ENCODE results near the gene C1QTNF7. TPM values are rescaled to one million over a fixed set of nuclear protein-coding genes. Genes with fewer than 3 reads are reported as not detected.

The C1QTNF7 gene
- total RNA-seq, 1 donor from 2014 or later, result 0.52 TPM

GRCh38 chr4:15414551-15415091 lies 13.2 kb upstream of the C1QTNF7 start:
- no peak for ATAC-seq

- peak; percentile 26 for ATAC-seq
These were observed 11.2 kb upstream of the C1QTNF7 start for GRCh38 chr4:15416357-15417232.

GRCh38 chr4:15417233-15417660 lies 10.6 kb upstream of the C1QTNF7 start:
- ATAC-seq, result no peak

DNA sequence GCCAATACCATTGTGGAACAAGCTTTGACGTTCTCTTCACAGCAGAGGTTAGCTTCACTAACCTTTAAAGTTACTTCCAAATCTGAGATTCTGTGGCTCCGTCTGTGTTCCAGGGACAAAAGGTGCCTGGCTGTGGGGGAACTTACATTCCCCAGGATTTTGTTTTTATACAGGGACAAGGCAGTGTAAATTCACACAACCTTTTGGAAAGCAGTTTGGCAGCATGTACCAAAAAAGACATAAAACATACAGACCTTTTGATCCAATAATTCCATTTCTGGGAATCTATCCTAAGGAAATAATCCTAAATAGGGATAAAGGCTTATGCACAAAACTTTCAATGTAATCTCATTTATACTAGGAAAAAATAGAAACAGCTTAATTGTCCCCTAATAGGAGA lies 8.9 kb upstream of the C1QTNF7 start:
- no peak for ATAC-seq

DNA sequence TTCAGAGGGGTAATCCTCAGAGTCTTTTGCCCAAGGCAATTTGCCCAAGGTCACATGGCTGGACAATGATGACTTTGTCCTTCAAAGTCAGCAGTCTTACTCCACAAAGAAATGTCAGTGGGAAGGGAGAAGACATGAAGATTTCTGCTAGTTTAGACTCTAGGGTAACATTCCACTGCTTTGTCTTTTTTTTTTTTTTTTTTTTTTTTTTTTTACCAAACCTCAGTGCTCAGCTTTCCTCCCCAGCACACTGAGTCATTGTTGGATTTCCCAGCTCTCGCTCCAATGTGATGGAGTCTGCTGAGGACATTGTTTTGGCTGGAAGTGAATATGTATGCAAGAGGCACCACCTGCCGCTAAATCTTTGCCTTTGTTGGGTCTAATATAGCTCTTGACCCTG lies 7.2 kb upstream of the C1QTNF7 start:
- no peak for ATAC-seq

DNA sequence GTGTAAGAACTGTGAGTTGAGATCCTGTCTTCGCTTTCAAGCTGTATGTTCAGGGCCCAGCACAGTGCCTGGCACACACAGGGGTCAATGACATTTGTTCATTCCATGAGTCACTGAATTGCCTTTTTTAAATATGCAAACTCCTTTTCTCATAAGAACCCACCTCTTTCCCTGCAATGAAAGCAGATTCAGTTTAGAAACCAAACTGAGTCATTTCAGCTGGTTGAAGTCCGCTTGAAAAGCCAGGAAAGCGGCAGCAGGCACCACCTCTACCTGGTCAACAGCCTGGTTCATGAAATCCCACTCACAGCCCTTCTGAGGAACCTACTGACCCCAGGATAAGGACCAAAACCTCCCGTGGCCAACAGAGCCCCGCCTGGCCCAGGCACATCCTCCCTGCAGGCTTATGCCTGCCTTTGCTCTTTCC lies 4.5 kb upstream of the C1QTNF7 start:
- ATAC-seq, result no peak

GRCh38 chr4:15425520-15425919 lies 2.3 kb upstream of the C1QTNF7 start:
- peak; percentile 96 for ATAC-seq

GRCh38 chr4:15427161-15427560 lies 672 bp upstream of the C1QTNF7 start:
- ATAC-seq, result no peak

- ATAC-seq, result peak; percentile 64
These were observed 778 bp downstream of the C1QTNF7 start for GRCh38 chr4:15428611-15429010.

GRCh38 chr4:15434091-15434490 lies 6.3 kb downstream of the C1QTNF7 start:
- ATAC-seq, result no peak

DNA sequence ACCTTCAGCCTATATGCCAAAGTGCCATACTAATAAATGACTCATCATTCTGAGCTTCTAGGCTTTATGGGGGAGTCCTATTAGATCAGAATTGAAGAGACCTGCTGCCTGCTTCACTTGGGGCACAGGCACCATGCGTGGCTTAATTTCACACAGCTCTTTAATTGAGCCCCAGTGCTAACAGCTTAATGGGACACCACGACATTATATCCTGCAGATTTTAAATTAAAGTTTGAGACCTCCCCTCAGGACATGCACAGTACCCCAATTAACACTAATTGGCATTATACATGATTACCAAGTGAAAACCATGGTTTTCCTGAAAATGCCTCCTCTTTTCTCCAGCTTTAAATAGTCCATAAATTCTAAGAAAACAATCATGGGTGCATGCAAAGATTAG lies 6.8 kb downstream of the C1QTNF7 start:
- no peak for ATAC-seq

DNA sequence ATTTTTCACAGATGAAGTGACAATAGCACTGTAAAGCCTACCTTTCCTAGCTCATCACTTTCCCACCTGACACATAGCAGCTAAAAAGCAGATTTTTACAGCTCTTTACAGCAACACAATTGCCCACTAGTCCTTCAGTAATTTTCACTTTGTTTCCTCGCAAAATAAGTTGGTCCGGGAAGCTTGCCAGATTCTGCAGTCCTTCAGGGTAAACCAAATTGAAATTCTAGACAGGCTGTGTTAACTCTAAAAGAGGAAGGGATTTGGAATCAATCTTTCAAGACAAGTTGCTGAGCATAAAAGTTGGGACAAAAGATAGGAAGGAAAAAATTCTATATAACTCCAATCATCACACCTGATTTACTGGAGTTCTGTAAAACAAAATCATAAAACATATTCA lies 8.7 kb downstream of the C1QTNF7 start:
- ATAC-seq, result no peak

DNA sequence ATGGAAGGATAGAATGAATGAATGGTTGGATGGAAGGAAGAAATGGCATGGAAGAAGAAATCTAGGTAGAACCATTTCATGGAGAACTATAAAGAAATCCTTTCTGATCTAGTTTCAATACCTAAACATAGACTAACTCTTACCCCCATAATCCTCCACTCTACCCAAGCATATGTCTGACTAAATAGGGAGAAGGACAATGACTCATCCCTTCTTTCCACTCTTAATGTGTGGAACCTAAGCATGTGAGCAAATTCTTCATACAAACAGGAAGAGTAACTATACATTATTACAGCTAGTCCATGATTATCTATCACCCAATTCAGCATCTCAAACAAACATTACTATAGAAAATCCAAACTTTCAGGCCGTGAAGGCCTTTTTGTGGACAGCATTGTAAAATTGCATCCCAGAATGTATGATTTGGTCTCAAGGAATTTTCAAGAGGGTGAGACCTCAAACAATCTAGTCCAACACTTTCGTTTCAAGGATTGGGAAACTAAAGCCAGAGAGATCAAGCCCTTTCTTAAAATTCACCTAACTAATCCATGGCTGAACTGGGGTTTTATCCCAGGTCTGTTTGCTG lies 11.2 kb downstream of the C1QTNF7 start:
- ATAC-seq, result peak; percentile 72

DNA sequence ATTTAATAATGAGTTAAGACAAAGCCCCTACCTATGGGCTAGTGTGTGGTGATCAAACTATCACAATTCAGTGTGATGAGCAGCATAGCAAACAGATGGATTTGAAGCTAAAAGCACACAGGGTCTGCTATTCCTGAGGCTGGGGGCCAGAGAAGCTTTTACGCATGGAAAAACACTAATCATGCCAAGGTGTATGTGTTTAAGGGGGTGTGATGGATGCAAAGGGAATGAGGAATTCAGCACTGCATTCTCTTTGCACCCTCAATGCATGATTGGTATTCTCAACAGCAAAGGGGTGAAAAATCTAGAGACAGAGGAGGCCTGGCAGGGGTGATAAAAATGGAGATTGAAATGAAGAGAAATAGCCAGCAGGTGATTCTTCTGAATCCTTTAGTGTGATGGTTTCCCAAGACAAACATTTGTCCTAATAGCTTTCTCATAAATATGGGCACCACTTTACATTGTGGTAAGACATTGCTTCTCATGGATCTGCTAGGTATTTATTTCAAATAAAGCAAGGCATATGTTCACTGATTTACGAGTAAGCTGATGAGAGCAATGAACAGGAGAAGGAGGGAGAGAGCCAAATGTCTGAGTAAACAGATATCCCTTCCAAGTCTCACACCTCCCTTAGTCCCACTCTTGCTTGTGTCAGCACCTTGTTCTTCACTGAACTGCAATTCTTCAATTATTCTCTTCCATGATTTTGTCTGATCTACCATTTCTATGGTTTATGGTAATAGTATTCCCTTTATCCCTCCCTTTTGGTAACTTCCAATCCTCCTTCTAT lies 15.7 kb downstream of the C1QTNF7 start:
- no peak for ATAC-seq

DNA sequence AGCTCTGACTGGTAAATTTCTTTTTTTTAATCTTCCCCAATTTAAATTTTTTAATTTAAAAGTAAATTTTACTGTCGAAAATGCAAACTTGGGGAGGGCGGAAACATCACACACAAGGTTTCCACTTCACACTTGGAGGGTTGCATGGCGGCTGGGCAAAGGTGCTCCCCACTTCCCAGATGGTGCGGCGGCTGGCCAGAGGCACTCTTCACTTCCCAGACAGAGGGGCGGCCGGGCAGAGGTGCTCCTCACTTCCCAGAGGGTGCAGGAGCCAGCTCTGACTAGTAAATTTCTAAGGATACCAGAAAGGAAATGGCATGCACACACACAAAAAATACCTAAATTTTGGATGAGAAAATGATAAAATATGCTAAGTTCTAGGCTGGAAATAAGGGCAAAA lies 16.4 kb downstream of the C1QTNF7 start:
- no peak for ATAC-seq

DNA sequence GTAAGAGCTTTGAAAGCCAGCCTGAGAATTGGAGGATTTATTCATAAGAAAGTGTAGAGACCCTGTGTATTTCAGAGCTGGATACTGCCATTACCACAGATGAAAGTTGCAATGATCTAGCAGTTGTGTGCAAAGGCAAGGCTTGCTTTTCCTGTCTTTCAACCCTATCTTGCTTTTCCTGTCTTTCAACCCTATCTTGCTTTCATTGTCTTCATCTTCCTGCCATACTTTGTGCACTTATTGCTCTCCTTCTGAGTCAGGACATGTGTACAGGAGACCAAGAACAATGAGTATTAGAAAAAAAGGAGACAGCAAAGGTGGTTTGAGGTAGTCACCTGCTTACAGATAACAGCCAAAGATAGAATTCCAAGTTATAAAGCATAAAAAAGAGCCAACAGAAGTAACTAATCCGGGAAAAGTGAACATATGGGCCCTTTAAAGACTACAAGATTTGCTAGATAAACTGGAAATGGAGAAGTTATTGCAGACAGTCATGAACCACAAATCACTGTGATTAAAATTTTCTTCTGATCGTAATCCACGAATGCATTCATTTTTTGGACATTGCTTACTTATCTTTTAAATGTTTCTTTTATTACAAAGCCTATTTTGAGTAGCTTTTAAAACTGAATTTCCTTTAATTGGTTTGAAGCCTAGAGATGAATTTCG lies 17.2 kb downstream of the C1QTNF7 start:
- peak; percentile 99 for ATAC-seq

DNA sequence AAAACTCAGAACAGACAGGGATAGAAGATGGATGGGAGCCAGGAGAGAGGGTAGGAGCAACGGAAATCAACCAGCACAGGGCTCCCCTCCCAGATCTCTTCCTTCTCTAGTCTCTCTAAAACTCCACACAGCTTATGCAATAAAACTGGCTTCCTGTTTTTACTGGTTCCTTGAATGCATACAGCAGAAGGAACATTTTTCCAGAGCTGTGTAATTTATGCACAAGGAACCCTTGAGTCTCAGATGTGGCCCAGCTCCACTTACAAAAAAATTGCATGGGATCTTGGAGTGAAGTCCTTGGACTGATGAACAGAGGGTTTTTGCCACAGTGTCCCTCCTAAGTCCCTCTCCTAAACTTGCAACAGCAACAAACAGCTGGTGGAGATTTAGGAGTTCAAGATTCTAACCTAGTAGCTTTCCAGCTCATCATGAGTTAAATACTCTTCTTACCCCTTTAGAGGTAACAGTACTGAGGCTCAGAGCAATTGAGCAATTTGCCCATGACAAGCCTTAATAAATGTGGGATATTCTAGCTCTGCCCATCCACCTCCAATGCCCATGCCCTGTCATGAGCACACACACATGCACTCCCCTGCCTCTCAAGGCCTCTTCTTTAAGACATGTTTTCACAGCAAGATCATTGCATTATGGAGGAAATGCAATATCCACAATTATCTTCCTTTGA lies 23.5 kb downstream of the C1QTNF7 start:
- ATAC-seq, result peak; percentile 32

GRCh38 chr4:15451866-15452765 lies 24.3 kb downstream of the C1QTNF7 start:
- peak; percentile 69 for ATAC-seq

DNA sequence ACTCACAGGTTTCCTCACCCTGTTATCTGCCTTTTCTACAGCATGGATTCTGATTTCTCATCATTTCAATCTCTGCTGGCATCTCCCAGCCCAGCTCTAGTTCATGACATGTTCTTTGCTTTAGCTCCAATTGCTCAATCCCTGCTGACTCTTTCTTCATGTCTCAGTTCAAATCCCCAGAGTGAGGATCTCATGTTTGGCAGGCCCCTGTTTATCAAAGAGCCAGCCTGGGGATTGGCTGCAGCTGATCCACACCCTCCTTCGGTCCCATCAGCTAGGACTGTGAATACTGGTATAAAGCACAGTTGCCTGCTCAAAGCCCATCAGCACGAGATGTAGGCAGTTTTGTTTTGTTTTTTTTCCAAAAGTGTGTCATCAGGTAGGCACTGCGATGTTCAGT lies 27.5 kb downstream of the C1QTNF7 start:
- ATAC-seq, result no peak

- ATAC-seq, result peak; percentile 71
These were observed 29.8 kb downstream of the C1QTNF7 start for GRCh38 chr4:15457406-15458201.

All from esophagus mucosa (tissue), 1 donor.